Panc1 (cell line): ENCODE results near the gene FGF7. TPM values are rescaled to one million over a fixed set of nuclear protein-coding genes. Genes with fewer than 3 reads are reported as not detected.

Experiments used
- ATAC-seq: fragments of 200-7000 bp; cut with Tn5 transposase; 2 replicates; pipeline ENCODE4 v1.9.1; 2020; ENCODE audit warnings: mild to moderate bottlenecking, moderate library complexity
- BruUV-seq: library from RNA; stranded (reverse); fragments of 400-500 nt; replicated peaks from 2 replicates; lab custom pipeline; 2021; lab: Mats Ljungman, UMichigan
- CTCF ChIA-PET: fragments of 300-600 bp; sonication (Branson Sonifier 250); formaldehyde crosslinking; loops from one replicate; lab custom pipeline; 2022; ENCODE audit warnings: antibody characterized with exemption; lab: Charles Lee
- POLR2A ChIA-PET: fragments of 300-600 bp; sonication (Branson Sonifier 250); formaldehyde crosslinking; loops from one replicate; lab custom pipeline; 2022; ENCODE audit warnings: antibody characterized with exemption; lab: Charles Lee
- DNase-seq: peaks from one replicate; pipeline ENCODE4 v3.0.0-alpha.2; 2010; ENCODE audit warnings: low read depth, low spot score
- H3K27ac ChIP-seq: 2 replicates; pipeline ENCODE4 v1.5.1; 2011; ENCODE audit warnings: mild to moderate bottlenecking, low read length, inconsistent platforms
- H3K27me3 ChIP-seq: fragments of 200-500 bp; sonication (Bioruptor generic); 2 replicates; pipeline ENCODE4 v1.6.0; 2014; ENCODE audit warnings: low read length, inconsistent platforms; ENCODE audit not compliant: control insufficient read depth, insufficient read depth
- H3K36me3 ChIP-seq: fragments of 200-500 bp; sonication (Bioruptor generic); 2 replicates; pipeline ENCODE4 v1.5.1; 2014; ENCODE audit warnings: inconsistent platforms, mild to moderate bottlenecking, low read length, moderate library complexity; ENCODE audit not compliant: control insufficient read depth, insufficient read depth
- H3K4me1 ChIP-seq: 2 replicates; pipeline ENCODE4 v1.5.1; 2011; ENCODE audit warnings: inconsistent platforms, mild to moderate bottlenecking, low read length, moderate library complexity; ENCODE audit not compliant: control insufficient read depth, insufficient read depth
- H3K4me3 ChIP-seq, 2 experiments: 2 replicates each; pipeline ENCODE4 v1.5.1; 2011 to 2012; ENCODE audit warnings: low read depth in 2 of 2, low read length in 2 of 2, mild to moderate bottlenecking in 2 of 2, inconsistent platforms in 1 of 2, moderate library complexity in 1 of 2
- H3K9me3 ChIP-seq: fragments of 200-500 bp; sonication (Bioruptor generic); 2 replicates; pipeline ENCODE4 v1.5.1; 2014; ENCODE audit warnings: low read depth, mild to moderate bottlenecking, inconsistent platforms, low read length, moderate library complexity; ENCODE audit not compliant: control insufficient read depth, insufficient read depth
- POLR2AphosphoS5 ChIP-seq: IDR thresholded peaks from 2 replicates; pipeline ENCODE4 v1.6.1; 2012; ENCODE audit warnings: mild to moderate bottlenecking, low read depth, low read length, moderate library complexity
- SIN3A ChIP-seq: IDR thresholded peaks from 2 replicates; pipeline ENCODE4 v1.6.1; 2012; ENCODE audit warnings: low read depth, mild to moderate bottlenecking, low read length, moderate library complexity, borderline replicate concordance; ENCODE audit not compliant: insufficient read depth
- TCF7L2 ChIP-seq: IDR thresholded peaks from 2 replicates; pipeline ENCODE4 v1.6.1; 2011; ENCODE audit warnings: mild to moderate bottlenecking, low read depth, low read length, inconsistent platforms
- in situ Hi-C: cut with HindIII; loops from 2 replicates; pipeline ENCODE4 v1.10.0; 2016; ENCODE audit warnings: low sequenced_read_pairs, low pct_unique_long_range_greater_than_20kb
- intact Hi-C: fragments of 100-400 bp; cut with micrococcal nuclease; formaldehyde crosslinking; loops from one replicate; pipeline ENCODE4 v1.10.0; 2022; ENCODE audit not compliant: unreplicated experiment
- total RNA-seq: library from RNA; stranded (reverse); gene quantifications from one replicate; pipeline ENCODE4 v1.2.1, GENCODE V29; 2021; ENCODE audit not compliant: unreplicated experiment
- TF ChIP-seq, protein P1 (sequence below), 2 experiments: IDR thresholded peaks; 2 replicates each; pipeline ENCODE4 v1.6.1; 2011 to 2012; ENCODE audit warnings: low read depth in 2 of 2, control low read depth in 1 of 2, low read length in 1 of 2, mild to moderate bottlenecking in 1 of 2, moderate library complexity in 1 of 2; ENCODE audit not compliant: insufficient read depth in 1 of 2
- TF ChIP-seq, protein P2 (sequence below): fragments of 450-650 bp; IDR thresholded peaks from 2 replicates; pipeline ENCODE4 v1.5.1; 2017; ENCODE audit warnings: mild to moderate bottlenecking

Gene FGF7
- total RNA-seq, 1 experiment from 2014 or later = not detected

DNA sequence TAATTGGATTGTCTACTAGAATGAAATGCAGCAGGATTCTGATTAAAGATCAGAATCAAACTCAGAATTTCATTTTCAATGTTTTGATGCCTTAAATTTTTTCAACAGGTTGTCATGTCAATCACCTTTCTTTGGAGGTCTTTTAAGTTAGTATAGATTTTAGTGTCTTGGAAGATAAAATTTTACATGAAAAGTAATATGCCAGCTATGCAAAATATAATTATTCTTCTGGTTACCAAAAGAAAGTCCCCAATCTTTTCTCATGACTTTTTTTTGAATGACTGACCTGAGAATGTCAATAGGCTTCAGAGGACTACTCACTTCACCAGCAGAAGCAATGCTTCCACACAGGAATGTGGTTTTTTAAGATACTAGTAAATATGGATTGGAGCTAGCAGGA, 4.3 kb downstream of the FGF7 start:
- H3K36me3 ChIP-seq = no peaks in the 10 kb centered on the region
- no peaks in the 10 kb centered on the region for H3K9me3 ChIP-seq
- POLR2A ChIA-PET = no interaction called here
- TF ChIP-seq SIN3A = no peak
- no peak for TF ChIP-seq TCF7L2
- TF ChIP-seq, protein P1, sequence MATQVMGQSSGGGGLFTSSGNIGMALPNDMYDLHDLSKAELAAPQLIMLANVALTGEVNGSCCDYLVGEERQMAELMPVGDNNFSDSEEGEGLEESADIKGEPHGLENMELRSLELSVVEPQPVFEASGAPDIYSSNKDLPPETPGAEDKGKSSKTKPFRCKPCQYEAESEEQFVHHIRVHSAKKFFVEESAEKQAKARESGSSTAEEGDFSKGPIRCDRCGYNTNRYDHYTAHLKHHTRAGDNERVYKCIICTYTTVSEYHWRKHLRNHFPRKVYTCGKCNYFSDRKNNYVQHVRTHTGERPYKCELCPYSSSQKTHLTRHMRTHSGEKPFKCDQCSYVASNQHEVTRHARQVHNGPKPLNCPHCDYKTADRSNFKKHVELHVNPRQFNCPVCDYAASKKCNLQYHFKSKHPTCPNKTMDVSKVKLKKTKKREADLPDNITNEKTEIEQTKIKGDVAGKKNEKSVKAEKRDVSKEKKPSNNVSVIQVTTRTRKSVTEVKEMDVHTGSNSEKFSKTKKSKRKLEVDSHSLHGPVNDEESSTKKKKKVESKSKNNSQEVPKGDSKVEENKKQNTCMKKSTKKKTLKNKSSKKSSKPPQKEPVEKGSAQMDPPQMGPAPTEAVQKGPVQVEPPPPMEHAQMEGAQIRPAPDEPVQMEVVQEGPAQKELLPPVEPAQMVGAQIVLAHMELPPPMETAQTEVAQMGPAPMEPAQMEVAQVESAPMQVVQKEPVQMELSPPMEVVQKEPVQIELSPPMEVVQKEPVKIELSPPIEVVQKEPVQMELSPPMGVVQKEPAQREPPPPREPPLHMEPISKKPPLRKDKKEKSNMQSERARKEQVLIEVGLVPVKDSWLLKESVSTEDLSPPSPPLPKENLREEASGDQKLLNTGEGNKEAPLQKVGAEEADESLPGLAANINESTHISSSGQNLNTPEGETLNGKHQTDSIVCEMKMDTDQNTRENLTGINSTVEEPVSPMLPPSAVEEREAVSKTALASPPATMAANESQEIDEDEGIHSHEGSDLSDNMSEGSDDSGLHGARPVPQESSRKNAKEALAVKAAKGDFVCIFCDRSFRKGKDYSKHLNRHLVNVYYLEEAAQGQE (IDR thresholded peaks at IDR 0.05; ENCODE audit: insufficient read depth in 1 of 2, low read depth in 2 of 2, low read length in 1 of 2) = no peak
- TF ChIP-seq POLR2AphosphoS5 = no peak
- TF ChIP-seq, protein P2, sequence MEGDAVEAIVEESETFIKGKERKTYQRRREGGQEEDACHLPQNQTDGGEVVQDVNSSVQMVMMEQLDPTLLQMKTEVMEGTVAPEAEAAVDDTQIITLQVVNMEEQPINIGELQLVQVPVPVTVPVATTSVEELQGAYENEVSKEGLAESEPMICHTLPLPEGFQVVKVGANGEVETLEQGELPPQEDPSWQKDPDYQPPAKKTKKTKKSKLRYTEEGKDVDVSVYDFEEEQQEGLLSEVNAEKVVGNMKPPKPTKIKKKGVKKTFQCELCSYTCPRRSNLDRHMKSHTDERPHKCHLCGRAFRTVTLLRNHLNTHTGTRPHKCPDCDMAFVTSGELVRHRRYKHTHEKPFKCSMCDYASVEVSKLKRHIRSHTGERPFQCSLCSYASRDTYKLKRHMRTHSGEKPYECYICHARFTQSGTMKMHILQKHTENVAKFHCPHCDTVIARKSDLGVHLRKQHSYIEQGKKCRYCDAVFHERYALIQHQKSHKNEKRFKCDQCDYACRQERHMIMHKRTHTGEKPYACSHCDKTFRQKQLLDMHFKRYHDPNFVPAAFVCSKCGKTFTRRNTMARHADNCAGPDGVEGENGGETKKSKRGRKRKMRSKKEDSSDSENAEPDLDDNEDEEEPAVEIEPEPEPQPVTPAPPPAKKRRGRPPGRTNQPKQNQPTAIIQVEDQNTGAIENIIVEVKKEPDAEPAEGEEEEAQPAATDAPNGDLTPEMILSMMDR = no peak
- CTCF ChIA-PET = no interaction called here
- ATAC-seq (no peak), DNase-seq (no peak)
- no peak overlapping the region for H3K4me3 ChIP-seq
- H3K4me1 ChIP-seq = no peaks in the 10 kb centered on the region
- H3K27ac ChIP-seq = no peak overlapping the region
- BruUV-seq = no TSS peak
- intact Hi-C loops (no loop called here), in situ Hi-C loops (no loop called here)
- H3K27me3 ChIP-seq = peaks cover 2% of the 10 kb centered on the region; the same call in 1 of the 2 replicates

DNA sequence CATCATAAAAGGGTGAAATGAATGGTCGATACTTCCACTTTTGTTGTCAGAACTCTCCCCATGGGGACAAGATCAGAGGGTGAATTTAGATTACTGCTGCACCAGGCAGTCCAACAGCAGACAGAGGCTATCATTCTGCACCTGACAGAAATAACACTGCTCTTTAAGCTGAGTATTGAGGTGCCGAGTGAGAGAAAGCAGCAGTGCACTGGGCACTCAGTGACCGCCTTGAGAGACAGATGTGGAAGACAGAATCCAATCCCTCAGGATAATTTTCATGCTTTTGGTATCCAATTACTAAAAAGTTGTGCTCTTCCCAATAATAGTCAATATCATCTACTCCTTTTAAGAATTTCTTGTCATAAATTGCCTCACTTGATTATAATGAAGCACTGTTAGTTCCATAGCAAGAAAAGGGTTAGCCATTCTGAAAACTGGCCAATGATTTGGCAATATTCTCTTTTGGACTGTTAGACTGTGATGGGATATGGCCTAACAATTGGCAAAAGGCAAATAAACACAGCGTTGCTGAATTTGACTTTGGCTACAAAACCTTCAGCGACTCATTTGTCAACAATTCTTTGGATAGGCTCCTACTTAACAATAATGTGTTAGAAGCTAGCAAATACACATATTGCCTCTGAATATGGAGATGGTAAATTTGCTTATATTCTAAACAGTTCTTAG, 5.5 kb downstream of the FGF7 start:
- no peaks in the 10 kb centered on the region for H3K4me1 ChIP-seq
- intact Hi-C loops = no loop called here
- H3K27ac ChIP-seq = no peak overlapping the region
- H3K4me3 ChIP-seq = no peak overlapping the region
- no peaks in the 10 kb centered on the region for H3K9me3 ChIP-seq
- TF ChIP-seq SIN3A = no peak
- no peak for TF ChIP-seq TCF7L2
- TF ChIP-seq, protein P1 (IDR thresholded peaks at IDR 0.05; ENCODE audit: insufficient read depth in 1 of 2, low read depth in 2 of 2, low read length in 1 of 2) = no peak
- no peak for TF ChIP-seq POLR2AphosphoS5
- TF ChIP-seq, protein P2 = no peak
- no peak for DNase-seq
- POLR2A ChIA-PET = interaction anchor here (0.6 kb wide), 1 partner anchor 53 kb away, joined by 3 read pairs; no protein-coding TSS in a partner anchor
- CTCF ChIA-PET = interaction anchor here (0.5 kb wide), 1 partner anchor 583 kb away, joined by 3 read pairs; no protein-coding TSS in a partner anchor
- in situ Hi-C loops = no loop called here
- peaks cover 2% of the 10 kb centered on the region; the same call in 1 of the 2 replicates for H3K27me3 ChIP-seq
- H3K36me3 ChIP-seq = no peaks in the 10 kb centered on the region
- no peak for ATAC-seq
- BruUV-seq = no TSS peak
